GM10248 (cell line): Measurements from ENCODE around the gene CMIP.

Experiments
- CTCF ChIA-PET: fragments of 300-600 bp; sonication (Branson Sonifier 250); formaldehyde crosslinking; extraction: SDS; loops from one replicate; lab custom pipeline; 2021; ENCODE audit warnings: antibody characterized with exemption; lab: Yijun Ruan, JAX
- POLR2A ChIA-PET: fragments of 350-650 bp; sonication (Branson Sonifier 250); formaldehyde crosslinking; extraction: SDS; loops from one replicate; lab custom pipeline; 2020; ENCODE audit warnings: antibody characterized with exemption; lab: Yijun Ruan, JAX
- DNase-seq: peaks from one replicate; pipeline ENCODE4 v3.0.0; 2012; ENCODE audit errors: extremely low spot score
- CTCF ChIP-seq: IDR thresholded peaks from 2 replicates; pipeline ENCODE4 v1.5.1; 2012; ENCODE audit warnings: mild to moderate bottlenecking, low read depth; ENCODE audit errors: extremely low read depth, missing control alignments, control extremely low read depth

CMIP gene

GRCh38 chr16:81586977-81587625 is 142.5 kb downstream of the CMIP start:
- no peak for DNase-seq
- POLR2A ChIA-PET, result no interaction called here
- CTCF ChIA-PET, result interaction anchor here (1.3 kb wide), 1 partner anchor 36 kb away, joined by 5 read pairs; no protein-coding TSS in a partner anchor
- no peak for TF ChIP-seq CTCF

DNA sequence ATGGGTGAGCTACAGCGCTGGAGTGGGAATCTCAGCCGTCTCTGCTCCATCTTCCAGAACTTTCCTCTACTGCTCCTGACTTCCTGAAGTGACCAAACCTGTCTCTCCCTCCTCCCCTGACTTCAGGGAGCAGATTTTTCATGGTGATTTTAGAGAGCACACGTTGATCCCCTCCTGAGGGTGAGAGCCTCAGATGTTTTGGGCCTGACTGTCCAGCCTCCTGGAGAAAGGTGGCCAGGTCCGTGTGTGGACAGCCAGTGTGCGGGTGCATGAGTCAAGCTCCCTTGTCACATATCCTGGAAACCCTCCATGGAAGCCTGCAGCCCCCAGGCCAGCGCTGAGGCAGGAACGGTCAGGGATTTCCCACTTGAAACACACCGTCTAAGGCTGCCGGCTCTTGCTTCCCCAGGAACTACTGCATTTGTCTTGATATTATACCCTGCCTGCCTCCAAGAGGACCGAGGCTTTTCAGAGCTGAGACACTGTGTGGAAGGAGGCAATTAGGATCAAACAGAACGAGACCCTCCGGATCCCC is 143.1 kb downstream of the CMIP start:
- ChIA-PET CTCF (interaction anchor here (1.2 to 1.3 kb wide), 2 partner anchors 10 to 36 kb away, joined by 3 to 5 read pairs; no protein-coding TSS in a partner anchor), POLR2A (no interaction called here)
- TF ChIP-seq CTCF, result no peak
- no peak for DNase-seq

GRCh38 chr16:81588326-81589081 is 143.9 kb downstream of the CMIP start:
- no peak for TF ChIP-seq CTCF
- POLR2A ChIA-PET, result no interaction called here
- CTCF ChIA-PET, result interaction anchor here (1.2 kb wide), 2 partner anchors 9 to 11 kb away, joined by 3 read pairs; no protein-coding TSS in a partner anchor
- no peak for DNase-seq

DNA sequence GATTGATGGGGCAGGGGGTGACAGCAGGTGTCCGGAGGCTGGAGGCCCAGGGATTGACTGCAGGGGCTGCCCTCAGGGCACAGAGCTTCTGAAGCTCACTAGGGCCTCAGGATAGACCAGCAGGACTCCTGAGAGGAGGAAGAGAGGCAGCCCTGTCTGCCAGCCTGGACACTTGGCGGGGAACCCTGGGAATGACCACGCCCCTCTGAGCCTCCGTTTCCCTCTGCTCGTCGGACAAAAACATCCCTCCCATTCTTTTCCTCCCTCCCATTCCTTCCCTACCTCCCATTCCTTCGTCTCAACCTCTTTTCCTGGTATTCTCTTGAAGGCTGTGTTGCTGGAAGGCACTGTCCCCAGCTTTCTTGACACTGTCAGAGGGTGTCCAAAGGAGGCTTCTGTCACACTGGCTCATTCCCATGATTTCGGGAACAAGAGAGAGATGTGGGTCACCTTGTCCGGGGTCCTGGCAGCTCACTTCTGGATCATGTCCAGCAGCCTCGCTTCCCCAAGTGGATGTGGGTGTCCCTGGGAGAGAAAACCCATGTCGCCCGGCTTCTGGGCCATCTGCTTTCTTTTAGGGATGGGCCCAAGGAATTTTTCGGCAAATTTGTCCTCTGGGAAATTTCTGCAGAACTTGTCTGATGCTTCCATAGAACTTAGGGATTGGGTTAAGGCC is 145.5 kb downstream of the CMIP start:
- TF ChIP-seq CTCF, result no peak
- no peak for DNase-seq
- ChIA-PET CTCF (interaction anchor here (1.0 to 1.2 kb wide), 2 partner anchors 9 to 186 kb away, joined by 3 read pairs; no protein-coding TSS in a partner anchor), POLR2A (no interaction called here)

GRCh38 chr16:81590714-81591544 is 146.3 kb downstream of the CMIP start:
- POLR2A ChIA-PET, result no interaction called here
- CTCF ChIA-PET, result no interaction called here
- no peak for DNase-seq
- TF ChIP-seq CTCF, result no peak

- ChIA-PET POLR2A (no interaction called here), CTCF (no interaction called here)
- TF ChIP-seq CTCF, result no peak
- no peak for DNase-seq
Measured at GRCh38 chr16:81591545-81591870, 146.9 kb downstream of the CMIP start.
